ENCODE data around the gene PEX14.

The PEX14 gene

DNA sequence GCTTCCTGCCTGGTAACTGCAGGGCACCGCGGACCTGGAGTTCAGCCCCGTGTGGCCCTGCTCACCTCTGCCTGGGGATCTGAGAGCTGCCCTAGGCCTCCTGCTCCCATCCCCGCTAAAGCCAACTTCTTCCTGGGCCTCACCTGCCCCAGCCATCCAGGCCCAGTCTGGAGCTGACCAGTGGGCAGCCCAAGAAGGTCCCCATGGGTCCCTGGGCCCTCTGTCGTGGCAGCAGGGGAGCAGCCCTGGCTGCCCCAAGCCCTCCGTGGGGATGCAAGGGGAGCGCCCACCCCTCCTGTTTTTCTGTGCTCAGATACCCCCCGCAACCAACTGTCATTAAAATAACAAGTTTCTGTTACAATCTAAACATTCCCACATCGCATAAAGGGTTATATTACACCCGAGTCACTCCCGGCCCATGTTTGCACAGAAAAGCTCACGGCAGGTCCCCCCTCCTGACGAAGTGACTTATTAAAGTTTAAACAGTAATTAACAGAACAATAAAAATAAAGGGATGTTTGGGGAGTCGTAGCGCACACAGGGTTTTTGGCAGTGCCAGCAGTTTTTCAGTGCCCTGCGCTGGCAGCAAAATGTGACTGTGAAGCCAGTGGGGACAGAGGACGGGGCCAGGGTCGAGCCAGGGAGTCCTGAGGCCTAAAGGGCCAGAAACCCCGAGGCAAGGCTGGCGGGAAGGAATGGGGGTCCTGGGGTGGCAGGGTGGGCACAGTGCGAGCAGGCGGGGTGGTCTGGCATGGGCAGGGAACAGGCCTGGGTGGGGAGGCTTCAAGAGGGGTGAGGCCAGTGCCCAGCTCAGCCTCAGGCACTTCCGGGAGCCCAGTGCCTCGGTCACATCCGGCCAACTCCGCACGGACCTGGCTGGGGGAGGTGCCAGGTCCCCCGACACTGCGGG lies 200.2 kb downstream of the PEX14 start:
- no peak overlapping the region for H3K4me3 ChIP-seq (ENCODE audit: control insufficient read depth, low read depth, low read length)
- TF ChIP-seq, protein P1, sequence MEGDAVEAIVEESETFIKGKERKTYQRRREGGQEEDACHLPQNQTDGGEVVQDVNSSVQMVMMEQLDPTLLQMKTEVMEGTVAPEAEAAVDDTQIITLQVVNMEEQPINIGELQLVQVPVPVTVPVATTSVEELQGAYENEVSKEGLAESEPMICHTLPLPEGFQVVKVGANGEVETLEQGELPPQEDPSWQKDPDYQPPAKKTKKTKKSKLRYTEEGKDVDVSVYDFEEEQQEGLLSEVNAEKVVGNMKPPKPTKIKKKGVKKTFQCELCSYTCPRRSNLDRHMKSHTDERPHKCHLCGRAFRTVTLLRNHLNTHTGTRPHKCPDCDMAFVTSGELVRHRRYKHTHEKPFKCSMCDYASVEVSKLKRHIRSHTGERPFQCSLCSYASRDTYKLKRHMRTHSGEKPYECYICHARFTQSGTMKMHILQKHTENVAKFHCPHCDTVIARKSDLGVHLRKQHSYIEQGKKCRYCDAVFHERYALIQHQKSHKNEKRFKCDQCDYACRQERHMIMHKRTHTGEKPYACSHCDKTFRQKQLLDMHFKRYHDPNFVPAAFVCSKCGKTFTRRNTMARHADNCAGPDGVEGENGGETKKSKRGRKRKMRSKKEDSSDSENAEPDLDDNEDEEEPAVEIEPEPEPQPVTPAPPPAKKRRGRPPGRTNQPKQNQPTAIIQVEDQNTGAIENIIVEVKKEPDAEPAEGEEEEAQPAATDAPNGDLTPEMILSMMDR (IDR thresholded peaks at IDR 0.05; ENCODE audit: control insufficient read depth, insufficient read depth, low read depth, low read length, missing control alignments), result no peak
- no peak for DNase-seq (ENCODE audit: low read depth)

DNA sequence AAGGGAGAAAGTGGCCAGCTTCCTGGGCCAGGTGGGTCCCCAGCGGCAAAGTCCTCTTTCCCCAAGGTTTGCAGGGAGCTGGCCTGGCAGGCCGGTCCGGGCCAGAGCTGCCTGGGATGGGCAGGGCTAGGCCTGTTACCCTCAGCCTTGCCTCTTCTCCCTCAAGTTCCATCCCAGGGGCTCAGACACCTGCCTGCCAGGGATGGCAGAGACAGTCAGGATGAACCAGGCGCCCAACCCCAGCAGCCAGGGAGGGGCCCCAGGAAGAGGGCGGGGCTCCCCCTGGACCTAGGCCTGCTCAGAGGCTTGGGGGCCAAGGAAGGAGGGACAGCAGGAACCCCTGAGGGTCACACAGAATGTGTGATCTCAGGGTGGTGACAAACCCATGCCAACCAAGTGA lies 201.1 kb downstream of the PEX14 start:
- H3K4me3 ChIP-seq (ENCODE audit: control insufficient read depth, low read depth, low read length), result no peak overlapping the region
- TF ChIP-seq, protein P1 (IDR thresholded peaks at IDR 0.05; ENCODE audit: control insufficient read depth, insufficient read depth, low read depth, low read length, missing control alignments), result no peak

DNA sequence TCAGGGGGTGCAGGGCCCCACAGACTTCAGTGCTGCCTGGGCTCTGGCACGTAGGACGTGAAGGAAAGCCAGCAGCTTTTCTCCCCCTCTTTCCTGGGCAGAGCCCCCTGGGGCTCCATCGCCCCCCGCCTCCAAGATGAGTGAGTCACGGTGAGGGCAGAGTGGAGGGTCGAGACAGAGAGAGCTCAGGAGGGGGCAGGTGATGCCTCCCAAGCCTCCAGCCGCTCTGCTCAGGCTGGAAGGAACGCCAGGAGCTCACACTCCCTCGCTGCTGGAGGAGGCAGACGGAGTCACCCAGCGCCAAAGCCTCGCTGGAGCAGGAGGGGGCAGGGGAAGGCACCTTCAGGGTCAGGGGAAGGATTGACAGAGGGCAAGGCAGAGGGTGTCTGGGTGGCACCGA lies 202.2 kb downstream of the PEX14 start:
- H3K4me3 ChIP-seq (ENCODE audit: control insufficient read depth, low read depth, low read length), result no peak overlapping the region
- DNase-seq (ENCODE audit: low read depth), result no peak

More for the DNA sequence above, 201.1 kb downstream of the PEX14 start:
- no peak for DNase-seq (ENCODE audit: low read depth)

DNA sequence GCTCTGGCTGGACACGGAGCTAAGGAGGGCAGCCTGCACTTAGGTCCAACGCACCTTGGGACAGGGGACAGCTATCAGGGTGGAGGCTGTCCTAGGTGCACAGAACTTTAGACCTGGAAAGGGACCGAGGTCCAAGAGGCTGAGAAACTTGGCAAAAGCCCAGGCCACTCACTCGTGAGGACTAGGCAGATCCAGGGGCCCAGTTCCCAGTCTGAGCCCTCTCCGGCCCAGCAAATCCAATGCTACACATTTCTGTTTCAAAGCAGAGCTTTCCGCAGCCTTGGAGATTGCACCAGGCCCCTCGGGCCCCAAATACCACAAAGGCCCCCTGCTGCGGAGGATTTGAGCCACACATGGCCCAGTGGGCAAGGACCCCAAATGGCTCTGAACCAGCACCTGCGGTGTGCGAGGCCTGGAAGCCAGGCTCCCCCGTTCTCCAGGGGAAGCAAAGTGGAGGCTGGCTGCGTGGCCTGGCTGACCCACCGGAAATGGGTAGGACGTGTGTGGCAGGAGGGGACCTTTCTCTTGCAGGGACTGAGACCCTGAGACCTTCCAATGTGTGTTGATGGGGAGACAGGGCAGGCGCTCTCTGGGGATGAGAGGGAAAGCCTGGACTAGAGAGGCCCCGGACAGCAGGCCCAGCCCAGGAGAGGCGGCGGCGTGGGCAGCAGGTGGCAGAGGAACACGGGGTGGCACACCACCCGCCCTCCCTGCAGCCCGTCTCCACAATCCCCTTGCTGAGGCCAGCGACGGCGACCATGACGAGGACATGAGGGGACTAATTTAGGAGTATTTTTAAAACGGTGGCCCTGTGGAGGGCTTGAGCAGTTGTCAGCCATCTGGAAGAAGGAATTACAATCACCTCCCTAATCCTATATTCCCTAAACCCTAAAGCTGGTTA lies 203.0 kb downstream of the PEX14 start:
- DNase-seq (ENCODE audit: low read depth), result no peak
- no peak overlapping the region for H3K4me3 ChIP-seq (ENCODE audit: control insufficient read depth, low read depth, low read length)
- TF ChIP-seq, protein P1 (IDR thresholded peaks at IDR 0.05; ENCODE audit: control insufficient read depth, insufficient read depth, low read depth, low read length, missing control alignments), result no peak

More for the DNA sequence above, 202.2 kb downstream of the PEX14 start:
- TF ChIP-seq, protein P1 (IDR thresholded peaks at IDR 0.05; ENCODE audit: control insufficient read depth, insufficient read depth, low read depth, low read length, missing control alignments), result no peak

DNA sequence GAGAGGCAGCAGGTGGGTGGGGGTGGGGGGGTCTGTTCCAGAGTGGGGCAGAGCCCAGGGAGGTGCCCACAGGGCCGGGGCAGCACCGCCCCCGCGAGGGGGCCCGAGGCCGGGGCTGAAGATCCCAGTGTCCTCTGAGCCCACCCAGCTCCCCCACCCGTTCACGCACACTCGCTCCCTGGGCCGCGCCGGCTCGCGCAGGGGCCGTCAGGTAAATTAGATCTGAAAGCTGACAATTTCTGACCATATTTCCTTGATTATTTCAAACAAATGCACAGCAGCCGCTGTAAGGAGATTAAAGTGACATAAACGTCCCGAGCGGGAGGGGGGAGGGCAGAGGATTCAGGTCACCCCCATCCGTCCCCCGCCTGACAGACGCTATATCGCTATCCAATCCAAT lies 203.7 kb downstream of the PEX14 start:
- DNase-seq (ENCODE audit: low read depth), result no peak

DNA sequence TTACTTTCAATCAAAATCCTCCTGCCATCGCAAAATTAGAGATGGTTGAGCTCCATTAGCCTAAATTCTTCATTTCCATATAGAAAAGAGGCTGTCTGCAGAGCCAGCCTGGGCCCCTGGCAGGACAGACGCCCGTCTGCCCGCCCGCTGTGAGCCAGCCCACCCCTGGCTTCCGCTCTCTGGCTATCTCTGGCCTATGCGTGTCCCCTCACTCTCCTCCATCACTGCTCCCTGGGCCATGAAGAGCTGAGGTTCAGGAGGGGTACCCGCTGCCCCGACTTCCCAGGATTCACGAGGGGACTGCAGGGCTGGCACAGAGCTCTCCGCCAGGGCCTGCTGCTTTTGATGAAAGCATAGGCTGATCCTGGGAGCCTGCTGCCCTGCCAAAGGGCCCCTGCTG lies 204.1 kb downstream of the PEX14 start:
- H3K4me3 ChIP-seq (ENCODE audit: control insufficient read depth, low read depth, low read length), result no peak overlapping the region
- no peak for DNase-seq (ENCODE audit: low read depth)
- TF ChIP-seq, protein P1 (IDR thresholded peaks at IDR 0.05; ENCODE audit: control insufficient read depth, insufficient read depth, low read depth, low read length, missing control alignments), result no peak

More for the DNA sequence above, 203.7 kb downstream of the PEX14 start:
- no peak overlapping the region for H3K4me3 ChIP-seq (ENCODE audit: control insufficient read depth, low read depth, low read length)
- TF ChIP-seq, protein P1 (IDR thresholded peaks at IDR 0.05; ENCODE audit: control insufficient read depth, insufficient read depth, low read depth, low read length, missing control alignments), result no peak

All from AG09309 (cell line).